Measurements from ENCODE around the gene FBRS.
A peak's percentile ranks its signal among the peaks of the same experiment; 100 is the strongest.

DNA sequence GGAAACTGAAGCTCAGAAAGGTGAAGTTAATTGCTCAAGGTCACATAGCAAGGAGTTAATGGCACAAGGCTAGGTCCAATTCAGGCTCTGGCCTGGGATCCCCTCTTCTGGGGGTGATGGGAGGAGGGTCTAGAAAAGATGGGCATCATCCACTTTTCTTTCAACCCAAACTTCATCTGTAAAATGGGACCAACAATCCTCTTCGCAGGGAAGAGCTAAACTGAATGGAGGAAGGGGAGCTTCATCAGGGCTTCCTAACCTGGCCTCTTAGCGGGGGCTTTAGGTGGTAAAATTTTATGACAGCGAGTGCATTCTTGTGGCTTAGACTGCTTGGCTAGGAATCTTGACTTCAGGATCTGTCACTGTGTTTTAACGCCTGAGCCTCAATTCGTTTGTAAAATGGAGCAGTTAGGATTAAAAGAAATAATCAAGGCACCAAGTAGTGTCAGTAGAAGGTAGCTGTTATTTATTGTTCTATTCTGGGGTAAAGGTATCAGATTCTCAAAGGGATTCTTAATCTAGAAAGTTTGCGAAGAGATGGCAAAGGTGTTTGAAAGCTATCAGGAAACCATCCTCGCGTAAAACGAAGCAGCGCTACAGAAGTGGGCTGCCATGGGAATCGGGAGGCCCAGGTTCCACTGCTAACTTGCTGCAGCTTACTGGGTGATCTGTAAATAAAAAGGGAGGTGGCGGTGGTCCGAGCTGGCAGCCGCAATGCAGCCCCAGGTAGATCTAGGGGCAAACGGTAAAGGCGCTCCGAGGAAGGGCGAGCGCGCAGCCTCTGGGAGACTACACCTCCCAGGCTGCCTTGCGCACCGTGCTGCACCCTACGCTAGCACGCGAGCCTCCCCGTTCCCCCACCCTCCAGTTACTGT is 39.3 kb downstream of the FBRS start:
- TF ChIP-seq, protein P1, sequence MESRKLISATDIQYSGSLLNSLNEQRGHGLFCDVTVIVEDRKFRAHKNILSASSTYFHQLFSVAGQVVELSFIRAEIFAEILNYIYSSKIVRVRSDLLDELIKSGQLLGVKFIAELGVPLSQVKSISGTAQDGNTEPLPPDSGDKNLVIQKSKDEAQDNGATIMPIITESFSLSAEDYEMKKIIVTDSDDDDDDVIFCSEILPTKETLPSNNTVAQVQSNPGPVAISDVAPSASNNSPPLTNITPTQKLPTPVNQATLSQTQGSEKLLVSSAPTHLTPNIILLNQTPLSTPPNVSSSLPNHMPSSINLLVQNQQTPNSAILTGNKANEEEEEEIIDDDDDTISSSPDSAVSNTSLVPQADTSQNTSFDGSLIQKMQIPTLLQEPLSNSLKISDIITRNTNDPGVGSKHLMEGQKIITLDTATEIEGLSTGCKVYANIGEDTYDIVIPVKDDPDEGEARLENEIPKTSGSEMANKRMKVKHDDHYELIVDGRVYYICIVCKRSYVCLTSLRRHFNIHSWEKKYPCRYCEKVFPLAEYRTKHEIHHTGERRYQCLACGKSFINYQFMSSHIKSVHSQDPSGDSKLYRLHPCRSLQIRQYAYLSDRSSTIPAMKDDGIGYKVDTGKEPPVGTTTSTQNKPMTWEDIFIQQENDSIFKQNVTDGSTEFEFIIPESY (IDR thresholded peaks at IDR 0.05) = peak; percentile 6; the same call in 1 of the 2 replicates
- TF ChIP-seq CEBPB (IDR thresholded peaks at IDR 0.05; ENCODE audit: borderline replicate concordance in 1 of 2, low read depth in 2 of 2, low read length in 2 of 2) = no peak
- no peak for TF ChIP-seq NFXL1 (IDR thresholded peaks at IDR 0.05; ENCODE audit: borderline replicate concordance)
- no peak for TF ChIP-seq POLR2A (IDR thresholded peaks at IDR 0.05; ENCODE audit: low read depth, low read length)
- TF ChIP-seq, protein P2, sequence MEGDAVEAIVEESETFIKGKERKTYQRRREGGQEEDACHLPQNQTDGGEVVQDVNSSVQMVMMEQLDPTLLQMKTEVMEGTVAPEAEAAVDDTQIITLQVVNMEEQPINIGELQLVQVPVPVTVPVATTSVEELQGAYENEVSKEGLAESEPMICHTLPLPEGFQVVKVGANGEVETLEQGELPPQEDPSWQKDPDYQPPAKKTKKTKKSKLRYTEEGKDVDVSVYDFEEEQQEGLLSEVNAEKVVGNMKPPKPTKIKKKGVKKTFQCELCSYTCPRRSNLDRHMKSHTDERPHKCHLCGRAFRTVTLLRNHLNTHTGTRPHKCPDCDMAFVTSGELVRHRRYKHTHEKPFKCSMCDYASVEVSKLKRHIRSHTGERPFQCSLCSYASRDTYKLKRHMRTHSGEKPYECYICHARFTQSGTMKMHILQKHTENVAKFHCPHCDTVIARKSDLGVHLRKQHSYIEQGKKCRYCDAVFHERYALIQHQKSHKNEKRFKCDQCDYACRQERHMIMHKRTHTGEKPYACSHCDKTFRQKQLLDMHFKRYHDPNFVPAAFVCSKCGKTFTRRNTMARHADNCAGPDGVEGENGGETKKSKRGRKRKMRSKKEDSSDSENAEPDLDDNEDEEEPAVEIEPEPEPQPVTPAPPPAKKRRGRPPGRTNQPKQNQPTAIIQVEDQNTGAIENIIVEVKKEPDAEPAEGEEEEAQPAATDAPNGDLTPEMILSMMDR (IDR thresholded peaks at IDR 0.05 in 2 of 3, conservative IDR thresholded peaks at IDR 0.05 in 1 of 3; ENCODE audit: control insufficient read depth in 2 of 3, extremely low read depth in 1 of 3, insufficient read depth in 1 of 3, low read depth in 3 of 3, low read length in 3 of 3) = no peak
- TF ChIP-seq RCOR1 (conservative IDR thresholded peaks at IDR 0.05; ENCODE audit: low read depth, low read length) = no peak
- TF ChIP-seq EZH2 (IDR thresholded peaks at IDR 0.05; ENCODE audit: borderline replicate concordance, control insufficient read depth, low read depth, low read length) = no peak
- TF ChIP-seq ZNF384 (IDR thresholded peaks at IDR 0.05; ENCODE audit: borderline replicate concordance, low read depth, low read length) = no peak
- no peak for TF ChIP-seq MXI1 (IDR thresholded peaks at IDR 0.05; ENCODE audit: low read depth, low read length)
- TF ChIP-seq, protein P3, sequence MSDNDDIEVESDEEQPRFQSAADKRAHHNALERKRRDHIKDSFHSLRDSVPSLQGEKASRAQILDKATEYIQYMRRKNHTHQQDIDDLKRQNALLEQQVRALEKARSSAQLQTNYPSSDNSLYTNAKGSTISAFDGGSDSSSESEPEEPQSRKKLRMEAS (IDR thresholded peaks at IDR 0.05; ENCODE audit: low read depth, low read length) = no peak; the same call in 1 of the 2 replicates
- no peak for TF ChIP-seq POU2F2 (IDR thresholded peaks at IDR 0.05; ENCODE audit: borderline replicate concordance, low read depth, low read length)
- TF ChIP-seq ASH2L (IDR thresholded peaks at IDR 0.05; ENCODE audit: borderline replicate concordance, low read depth) = no peak
- TF ChIP-seq JUND (IDR thresholded peaks at IDR 0.05; ENCODE audit: low read depth, low read length) = no peak
